ENCODE measurements around the gene CELF4.

Gene CELF4

DNA sequence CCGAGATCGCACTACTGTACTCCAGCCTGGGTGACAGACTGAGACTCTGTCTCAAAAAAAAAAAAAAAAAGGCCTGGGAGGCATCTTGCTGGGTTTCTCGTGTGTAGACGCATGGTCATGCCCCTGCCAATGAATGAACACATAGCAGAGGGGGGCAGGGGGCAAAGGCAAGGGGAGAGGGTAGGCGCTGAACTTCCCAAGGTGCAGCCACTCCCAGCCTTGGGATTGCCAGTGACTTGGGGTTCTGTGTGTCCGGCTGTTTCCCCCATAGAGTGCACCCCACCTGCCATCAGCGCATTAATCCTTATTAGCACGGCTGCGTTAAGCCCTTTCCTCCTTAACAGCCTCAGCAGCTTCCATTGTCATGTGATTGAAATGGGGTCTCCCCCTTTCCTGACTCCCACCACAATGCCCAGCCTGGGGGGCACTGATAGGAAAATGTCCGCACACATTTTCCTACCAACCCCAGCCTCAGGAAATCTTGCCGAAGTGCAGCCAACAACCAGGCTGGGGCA lies 225.8 kb downstream of the CELF4 start:
- no peak for DNase-seq (ENCODE audit: low read depth, low spot score)
- no peak overlapping the region for H3K27ac ChIP-seq

DNA sequence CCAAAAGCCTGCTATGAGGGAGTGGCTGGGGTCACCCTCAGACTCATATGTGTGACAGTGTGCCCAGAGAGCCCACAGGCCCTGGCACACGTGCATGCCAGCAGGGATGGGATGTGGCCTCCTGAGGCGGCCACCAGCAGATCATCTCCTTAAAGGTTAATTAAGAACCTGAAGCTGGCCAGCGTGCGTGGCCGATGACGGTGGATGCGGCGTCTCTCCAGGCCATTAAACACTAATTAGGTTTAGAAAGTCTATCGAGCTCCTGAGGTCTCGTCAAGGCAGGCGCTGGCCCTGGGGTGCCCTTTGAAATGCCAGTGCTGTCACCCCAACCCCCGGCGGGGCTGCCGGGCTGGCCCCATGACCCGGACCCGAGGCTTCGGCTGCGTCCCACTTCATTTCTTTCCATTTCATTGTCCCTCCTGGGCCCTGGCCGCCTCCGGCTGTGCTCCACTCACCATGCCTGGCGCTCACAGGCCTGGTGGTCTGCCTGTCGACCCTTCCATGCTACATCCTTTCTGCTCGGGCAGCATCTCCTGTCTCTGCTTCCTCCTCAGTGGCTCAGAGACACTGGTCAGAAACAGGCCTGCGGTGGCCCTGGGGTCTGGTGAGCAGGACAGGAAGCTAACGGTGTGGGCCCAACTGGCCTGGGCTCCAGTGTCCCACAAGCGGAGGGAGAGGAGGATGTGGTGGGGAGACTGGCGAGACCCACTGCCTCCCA lies 228.9 kb downstream of the CELF4 start:
- DNase-seq (ENCODE audit: low read depth, low spot score): no peak
- H3K27ac ChIP-seq: no peak overlapping the region

DNA sequence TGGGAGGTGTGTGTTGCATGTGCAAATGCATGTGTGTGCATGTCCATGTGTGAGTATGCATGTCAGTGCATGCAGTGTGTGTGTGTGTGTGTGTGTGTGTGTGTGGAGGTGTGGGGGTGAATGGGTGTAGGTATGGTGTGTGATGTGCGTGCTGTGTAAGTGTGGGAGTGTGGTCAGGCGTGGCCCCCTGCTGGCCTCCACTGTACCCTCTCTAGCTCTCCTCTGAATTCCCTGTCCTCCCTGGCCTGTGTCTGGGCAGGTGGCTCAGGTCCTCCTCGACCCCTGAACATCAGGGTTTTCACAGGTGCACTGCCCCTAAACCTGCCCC lies 230.2 kb downstream of the CELF4 start:
- no peak overlapping the region for H3K27ac ChIP-seq
- DNase-seq (ENCODE audit: low read depth, low spot score): peak; percentile 1

DNA sequence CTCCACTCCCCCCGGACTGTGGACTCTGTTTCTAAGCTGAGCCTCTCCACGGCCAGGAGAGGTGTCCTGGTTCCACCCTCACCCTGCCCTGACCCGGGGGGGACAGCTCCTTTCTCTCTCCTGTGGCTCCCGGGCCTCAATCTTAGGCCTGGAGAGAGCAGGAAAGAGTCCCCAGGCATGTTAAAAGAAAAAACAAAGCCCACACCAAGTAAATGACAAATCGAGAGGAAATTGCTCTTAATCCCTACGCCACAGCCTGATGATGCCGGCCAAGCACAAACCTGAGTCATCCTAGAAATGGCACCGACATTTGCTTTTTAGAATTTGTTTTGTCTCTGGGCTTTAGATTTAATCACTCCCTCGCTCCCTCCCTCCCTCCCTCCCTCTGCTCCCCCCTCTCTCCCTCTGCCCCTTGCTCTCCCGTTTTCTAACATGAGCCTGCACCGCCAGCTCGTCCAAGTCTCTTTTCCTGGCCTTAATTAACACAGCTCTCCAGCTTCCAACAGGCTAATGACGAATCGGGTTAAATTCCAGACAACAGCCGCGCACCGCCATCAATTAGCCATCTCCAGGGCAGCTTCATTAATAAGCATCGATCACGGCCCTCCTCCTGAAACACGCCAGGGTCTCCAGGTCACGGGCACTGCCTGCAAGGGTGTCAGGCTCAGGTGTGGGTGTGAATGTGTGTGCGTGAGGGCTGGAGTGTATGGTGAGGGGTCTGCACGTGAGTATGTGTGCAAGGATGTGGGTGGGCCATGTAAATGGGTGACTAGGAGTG lies 230.8 kb downstream of the CELF4 start:
- no peak overlapping the region for H3K27ac ChIP-seq
- no peak for DNase-seq (ENCODE audit: low read depth, low spot score)

DNA sequence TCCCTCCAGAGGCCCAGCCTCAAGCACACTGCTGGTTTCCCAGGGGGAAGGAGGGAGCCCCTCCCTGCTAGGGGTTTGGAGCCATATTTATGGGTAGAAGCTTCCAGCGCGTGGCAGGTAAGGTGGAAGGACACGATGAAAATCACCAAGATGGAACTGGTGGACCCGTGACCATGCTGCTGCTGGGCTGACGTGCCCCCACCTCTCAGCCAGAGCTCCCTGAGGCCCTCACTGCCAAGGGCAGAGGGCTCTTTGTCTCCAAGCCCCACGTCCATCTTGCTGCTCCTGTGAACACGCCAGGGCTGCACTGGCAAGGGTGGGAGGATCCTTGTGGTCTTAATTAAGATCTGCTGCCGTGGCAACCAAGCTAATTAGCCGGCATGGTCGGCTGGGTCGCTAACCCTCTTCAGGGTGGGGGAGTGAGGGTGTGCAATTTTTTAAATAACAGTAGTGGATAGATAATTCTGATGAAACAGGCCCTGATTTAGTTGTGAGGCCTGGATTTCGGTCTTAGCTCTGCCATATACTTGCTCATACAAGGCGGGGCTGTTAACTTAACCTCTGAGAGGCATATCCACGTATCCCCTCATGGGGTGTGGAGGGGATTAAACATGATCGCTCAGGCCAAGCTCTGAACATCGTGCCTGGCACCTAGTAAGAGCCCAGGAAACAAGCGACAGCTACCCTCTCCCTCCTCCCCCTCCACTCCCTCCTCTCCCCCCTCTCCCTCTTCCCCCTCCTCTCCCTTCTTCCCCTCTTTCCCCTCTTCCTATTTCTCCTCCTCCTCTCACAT lies 232.8 kb downstream of the CELF4 start:
- DNase-seq (ENCODE audit: low read depth, low spot score): no peak
- no peak overlapping the region for H3K27ac ChIP-seq

DNA sequence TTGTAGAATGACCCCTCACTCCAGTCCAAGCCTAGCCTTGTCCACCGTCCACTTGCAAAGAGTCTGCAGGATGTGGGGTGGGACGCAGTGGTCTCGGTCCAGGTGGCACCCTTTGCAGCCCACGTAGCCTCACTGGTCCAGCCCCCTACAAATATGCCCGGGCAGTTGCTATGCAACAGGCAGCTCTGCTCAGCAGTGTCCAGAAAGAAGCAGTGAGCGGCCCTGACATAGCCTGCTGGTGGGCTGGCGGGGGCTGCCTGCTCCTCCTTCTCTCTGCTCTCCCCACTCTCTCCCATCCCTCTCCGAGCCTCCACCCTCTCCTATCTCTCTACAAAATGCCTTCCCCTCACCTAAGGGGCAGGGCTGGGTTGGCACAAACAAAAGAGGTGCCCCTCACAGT lies 233.4 kb downstream of the CELF4 start:
- no peak overlapping the region for H3K27ac ChIP-seq
- no peak for DNase-seq (ENCODE audit: low read depth, low spot score)

DNA sequence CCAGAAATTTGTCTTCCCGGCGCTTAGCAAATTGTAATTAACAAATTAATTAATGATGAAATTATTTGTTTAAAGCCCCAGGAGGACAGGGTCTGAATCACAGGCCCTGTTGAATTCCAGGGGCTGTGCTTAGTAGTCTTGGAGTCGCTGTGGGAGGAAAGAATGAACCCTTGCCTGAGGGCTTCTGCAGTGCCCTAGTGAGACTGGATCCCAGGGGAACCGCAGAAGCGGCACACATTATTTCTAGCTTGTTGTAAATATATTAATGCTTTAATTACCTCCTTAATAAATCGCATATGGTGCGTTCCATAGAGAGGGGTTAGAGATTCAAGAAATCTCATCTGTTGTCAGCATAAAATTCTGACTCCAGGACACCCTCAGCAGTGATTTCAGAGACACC lies 235.4 kb downstream of the CELF4 start:
- DNase-seq (ENCODE audit: low read depth, low spot score): no peak
- H3K27ac ChIP-seq: no peak overlapping the region

DNA sequence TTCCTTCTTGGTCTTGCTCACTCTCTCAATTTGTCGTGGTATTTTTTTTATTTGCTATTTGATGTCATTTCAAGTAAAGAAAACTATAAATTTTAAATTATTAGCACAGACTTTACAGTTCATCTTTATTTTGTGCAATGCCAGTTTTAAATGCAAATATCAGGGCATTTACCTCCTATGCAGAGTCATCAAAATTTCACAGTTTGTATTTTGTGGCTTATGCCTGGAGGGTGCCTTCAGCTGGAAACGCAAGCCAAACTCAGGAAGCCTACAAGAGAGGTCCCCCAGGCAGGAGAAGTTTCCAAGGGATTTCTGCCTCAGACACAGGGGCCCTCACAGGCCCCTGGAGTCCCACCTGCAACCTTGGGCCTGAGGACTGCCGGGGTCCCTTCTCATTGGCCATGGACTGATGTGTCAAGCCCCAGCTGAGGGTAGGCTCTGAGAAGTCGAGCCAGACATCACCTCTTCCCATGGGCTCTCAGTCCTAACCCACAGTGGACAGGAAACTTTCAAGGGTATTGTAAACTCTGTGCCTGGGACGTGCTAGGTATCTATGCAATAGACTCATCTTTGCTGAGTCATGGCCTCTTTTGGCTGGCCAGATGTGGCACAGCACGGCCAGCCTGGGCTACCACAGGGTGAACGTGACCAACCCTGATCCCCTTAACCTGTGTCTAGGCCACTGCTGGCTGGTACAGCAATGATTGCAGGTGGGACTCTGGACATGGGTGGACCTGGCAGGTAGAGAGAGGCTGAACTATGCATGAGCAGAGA lies 236.5 kb downstream of the CELF4 start:
- DNase-seq (ENCODE audit: low read depth, low spot score): no peak

DNA sequence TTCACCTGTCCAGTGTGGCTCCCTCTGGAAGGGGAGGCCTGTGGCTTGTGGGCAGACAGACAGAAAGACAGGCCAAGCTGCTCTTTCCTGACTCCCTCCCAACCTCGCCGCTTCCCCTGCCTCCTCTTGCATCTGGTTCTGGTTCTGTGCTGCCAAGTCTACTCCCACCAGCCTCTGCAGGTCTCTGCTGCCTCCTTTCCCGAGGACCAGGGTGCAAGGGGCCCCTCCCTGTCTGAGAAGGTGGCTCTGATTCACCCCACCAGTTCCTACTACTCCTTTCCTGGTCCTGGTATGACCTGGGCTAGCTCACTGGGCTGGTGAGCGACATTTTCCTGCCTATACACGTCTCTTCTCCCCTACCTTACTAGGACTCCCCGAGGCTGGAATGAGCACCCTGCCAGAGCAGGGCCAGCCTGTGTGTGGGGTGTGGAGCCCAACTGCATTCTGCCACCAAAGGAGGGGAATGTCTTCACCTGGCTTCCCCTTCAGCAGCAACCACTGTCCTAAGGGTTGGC lies 238.5 kb downstream of the CELF4 start:
- no peak overlapping the region for H3K27ac ChIP-seq
- peak; percentile 27 for DNase-seq (ENCODE audit: low read depth, low spot score)

More for the DNA sequence above, 236.5 kb downstream of the CELF4 start:
- no peak overlapping the region for H3K27ac ChIP-seq

DNA sequence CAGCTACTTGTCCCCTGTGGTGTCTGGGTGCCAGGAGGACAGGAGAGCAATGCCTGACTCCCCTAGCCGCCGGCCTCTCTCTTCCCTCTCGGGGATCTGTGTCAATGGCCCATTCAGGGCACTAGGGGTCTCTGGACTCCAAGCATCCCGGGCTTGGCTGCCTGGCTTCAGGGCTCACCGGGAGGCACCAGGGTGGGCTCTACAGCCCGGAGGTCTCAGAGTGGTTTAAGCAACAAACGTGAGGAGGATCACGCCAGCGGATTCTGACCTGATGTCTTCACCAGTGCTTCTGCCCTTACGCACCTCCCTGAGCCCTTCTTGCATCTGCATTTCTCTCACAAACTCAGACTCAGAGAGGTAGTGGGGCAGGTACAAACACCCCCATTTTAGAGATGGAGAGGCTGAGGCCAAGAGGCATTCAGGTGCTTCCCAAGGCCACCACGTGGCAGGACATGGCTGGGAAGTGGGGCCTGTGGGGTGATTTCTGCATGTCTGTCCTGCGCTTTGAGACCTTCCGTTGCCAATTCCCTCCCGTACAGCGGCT lies 243.0 kb downstream of the CELF4 start:
- H3K27ac ChIP-seq: no peak overlapping the region
- DNase-seq (ENCODE audit: low read depth, low spot score): no peak

DNA sequence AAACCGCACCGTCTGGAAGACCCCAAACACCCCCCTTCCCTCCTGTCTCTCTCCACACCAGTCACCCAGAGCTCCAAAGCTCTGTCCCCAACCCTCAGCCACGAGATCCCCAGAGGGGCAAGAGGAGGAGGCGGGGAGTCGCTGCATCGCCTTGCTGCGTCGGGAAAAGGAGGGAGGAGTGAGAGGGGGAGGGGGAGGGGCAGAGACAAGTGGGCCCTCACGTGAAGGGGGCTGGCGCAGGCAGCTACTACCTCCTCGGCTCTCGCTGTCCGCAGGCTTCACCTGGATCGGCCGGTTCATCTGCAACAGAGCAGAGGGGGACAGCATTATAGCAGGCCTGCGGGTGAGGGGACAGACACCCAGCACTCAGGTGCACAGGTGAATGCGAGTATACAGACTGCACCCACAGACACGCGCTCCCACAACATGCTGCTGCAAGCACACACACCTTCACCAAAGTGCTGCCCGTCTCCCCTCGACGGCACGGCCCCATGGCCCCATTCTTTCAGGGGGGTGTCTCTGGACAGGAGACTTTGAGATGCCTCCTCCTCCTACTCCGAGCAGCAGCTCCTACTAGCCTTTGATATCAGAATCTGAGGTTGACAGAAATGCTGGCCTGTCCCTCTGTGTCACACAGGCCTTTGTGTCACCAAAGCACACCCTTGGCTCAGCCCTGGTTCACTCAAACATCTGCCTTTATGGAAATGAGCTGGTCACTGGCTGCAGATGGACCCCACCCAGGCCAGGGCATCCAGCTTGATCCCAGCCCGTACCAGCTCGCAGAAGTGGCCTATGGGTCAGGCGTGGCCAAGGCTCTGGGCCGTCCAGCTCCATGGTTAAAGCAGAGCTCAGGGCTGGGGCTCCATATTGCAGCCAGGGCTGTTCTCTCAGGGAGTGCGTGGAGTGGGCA lies 243.8 kb downstream of the CELF4 start:
- H3K27ac ChIP-seq: no peak overlapping the region
- DNase-seq (ENCODE audit: low read depth, low spot score): no peak

DNA sequence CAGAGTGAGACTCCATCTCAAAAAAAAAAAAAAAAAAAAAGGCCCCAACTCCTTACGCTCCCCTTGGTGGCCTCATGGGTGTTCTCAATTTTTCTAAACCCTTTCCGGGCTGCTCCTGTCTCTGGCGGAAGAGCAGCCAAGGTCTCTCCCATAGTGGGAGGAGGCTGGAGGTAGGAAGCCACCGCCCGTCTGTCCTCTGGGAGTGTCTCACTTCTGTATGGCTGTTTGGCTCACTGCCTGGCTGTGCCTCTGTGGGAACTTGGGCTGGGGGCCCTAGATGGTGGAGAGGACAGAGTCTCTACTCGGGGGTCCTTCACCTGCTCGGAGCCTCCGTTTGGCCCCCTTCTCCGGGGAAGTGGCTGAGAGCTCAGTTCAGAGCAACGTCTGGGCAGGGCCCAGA lies 245.3 kb downstream of the CELF4 start:
- no peak overlapping the region for H3K27ac ChIP-seq

DNA sequence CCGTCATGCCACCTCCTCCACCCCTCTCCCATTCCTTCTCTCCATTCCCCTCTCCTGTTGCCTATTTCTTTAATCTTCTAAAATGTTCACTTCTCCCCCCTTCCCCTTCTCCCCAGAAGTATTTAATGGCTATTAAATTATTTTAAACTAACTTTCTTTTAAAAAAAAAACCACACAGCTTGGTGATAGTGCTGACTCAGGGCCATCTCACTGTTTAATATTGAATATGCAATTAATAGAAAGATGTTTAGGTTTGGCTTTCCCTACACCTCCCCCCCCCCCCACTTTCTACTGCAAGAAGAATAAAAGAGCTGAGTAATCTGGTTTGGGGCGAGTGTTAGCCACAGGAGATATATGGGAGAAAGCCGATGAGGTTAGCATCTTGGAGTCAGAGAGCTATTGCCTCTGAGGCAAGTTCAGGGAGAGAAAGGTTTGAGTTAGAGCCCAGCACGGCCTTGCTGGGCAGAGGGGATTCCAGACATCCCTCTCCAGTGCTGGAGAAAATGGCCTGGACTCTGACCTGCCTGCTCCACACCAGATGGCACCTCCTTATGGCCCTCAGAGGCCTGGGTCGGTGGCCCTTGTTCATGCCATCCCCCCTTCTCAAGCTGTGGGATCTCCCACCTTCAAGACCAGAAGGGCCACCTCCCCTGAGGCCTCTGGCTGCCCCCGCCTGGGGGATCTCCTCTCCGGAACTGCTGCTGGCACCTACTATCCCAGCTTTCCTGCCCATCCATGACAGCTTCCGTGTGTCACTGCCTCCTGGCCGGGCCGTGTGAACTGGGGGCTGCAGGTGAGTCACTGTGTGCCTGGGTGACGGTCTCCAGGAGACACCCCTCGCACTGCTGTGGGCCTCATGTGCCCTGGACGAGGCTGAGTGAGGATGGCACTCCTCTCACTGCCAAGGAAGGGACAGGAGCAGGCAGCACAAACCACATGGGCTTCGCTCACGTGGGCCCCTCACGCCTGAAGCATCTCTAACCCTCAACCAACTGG lies 246.9 kb downstream of the CELF4 start:
- H3K27ac ChIP-seq: no peak overlapping the region
- DNase-seq (ENCODE audit: low read depth, low spot score): no peak

More for the DNA sequence above, 245.3 kb downstream of the CELF4 start:
- no peak for DNase-seq (ENCODE audit: low read depth, low spot score)

DNA sequence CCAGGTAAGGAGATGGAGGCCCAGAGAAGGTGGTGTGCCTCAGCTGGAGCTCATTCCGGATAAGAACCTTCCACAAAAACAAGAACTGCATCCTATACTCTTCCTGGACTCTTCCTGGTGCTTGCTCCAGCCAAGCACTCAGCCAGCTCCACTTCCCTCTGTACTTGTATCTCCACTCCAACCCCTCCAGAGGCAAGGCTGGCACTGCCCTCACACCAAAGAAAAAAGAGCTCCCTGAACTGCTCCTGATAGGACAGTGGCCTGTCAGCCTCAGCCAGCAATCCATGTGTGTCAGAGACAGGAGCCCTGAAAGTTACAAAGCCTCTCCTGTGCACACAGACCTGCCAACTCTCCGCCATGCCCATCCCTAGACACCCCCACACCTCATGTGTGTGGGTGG lies 248.1 kb downstream of the CELF4 start:
- DNase-seq (ENCODE audit: low read depth, low spot score): no peak
- H3K27ac ChIP-seq: no peak overlapping the region

DNA sequence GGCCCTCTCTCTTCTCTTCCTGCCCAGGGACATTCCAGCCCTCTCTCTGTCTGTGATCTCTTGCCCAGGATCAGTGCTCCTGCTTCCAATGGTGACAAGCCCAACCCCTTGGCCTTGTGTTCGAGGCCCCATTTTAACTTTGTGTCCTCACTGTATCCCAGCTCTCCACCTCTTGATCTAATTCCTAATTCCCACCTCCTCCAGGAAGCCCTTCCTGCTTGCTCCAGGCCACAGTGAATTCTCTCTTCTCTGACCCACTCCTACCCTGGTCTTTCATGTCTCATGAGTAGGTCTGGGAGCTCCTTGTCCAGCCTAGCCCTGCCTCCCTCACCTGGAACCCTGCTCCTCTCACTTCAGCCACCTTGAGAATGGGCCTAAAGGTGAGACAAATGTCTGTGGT lies 249.1 kb downstream of the CELF4 start:
- no peak for DNase-seq (ENCODE audit: low read depth, low spot score)
- H3K27ac ChIP-seq: no peak overlapping the region

DNA sequence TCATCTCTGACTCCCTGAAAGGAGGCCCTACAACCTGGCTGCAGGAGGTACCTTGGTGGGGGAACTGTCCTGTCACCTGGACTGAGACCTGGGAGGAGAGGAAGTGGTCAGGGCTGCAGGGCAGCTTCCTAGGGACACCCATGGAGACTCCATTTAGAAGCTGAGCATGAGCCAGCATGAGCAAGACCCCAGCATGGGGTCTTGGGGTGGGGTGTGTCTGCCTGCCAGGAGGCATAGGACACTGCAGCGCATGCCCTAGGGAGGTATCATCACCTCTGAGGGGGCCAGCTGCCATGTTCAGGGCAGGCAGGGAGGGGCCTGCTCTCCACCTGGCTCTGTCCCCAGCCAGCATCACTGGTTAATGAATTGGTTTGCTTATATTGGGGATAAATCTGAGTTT lies 249.7 kb downstream of the CELF4 start:
- no peak for DNase-seq (ENCODE audit: low read depth, low spot score)
- no peak overlapping the region for H3K27ac ChIP-seq

DNA sequence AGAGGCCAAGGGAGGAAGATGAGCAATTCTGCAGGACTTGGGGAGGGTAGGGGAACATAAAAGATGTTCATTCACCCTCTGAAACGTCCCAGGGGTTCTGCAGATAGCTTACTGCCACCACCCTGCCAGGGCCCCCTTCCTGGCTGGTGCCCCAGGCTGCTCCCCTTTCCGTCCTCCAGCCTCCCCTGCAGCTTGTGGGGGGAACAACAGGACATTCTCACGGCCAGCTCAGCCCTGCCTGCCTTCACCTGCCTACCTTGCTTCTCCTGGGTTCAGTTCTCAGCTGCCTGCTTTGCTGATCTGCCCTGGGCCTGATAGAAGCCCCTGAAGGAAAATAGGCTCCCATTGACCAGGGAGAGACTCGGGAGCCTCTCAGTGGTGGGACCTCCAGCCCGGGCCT lies 251.1 kb downstream of the CELF4 start:
- H3K27ac ChIP-seq: no peak overlapping the region
- DNase-seq (ENCODE audit: low read depth, low spot score): no peak

DNA sequence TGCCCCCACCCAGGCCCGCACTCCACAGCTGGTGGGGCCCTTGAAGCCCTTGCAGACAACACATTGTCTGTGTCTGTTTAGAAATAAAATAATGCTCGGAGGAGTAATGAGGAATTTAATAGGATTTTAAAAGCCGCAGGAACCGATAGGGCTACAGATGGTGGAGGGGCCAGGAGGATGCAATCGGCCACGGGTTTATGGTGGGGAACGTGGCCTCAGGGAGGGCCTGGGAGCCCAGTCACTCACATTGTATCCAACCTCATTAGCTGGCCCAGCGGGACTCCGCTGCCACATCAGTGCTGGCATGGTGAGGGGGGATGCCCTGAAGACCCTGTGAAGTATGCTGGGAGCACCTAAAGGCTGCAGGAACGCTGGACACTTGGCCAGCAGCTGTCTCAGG lies 252.0 kb downstream of the CELF4 start:
- no peak overlapping the region for H3K27ac ChIP-seq
- DNase-seq (ENCODE audit: low read depth, low spot score): no peak
